ENCODE data around the gene NTN1. TPM values are rescaled to one million over a fixed set of nuclear protein-coding genes. Genes with fewer than 3 reads are reported as not detected.

The NTN1 gene
- total and polyA plus RNA-seq, 2 of the 13 experiments (the other 11 are each of a cell fraction or from before 2014, with no cell fraction given), result 0.04 to 0.05 TPM

DNA sequence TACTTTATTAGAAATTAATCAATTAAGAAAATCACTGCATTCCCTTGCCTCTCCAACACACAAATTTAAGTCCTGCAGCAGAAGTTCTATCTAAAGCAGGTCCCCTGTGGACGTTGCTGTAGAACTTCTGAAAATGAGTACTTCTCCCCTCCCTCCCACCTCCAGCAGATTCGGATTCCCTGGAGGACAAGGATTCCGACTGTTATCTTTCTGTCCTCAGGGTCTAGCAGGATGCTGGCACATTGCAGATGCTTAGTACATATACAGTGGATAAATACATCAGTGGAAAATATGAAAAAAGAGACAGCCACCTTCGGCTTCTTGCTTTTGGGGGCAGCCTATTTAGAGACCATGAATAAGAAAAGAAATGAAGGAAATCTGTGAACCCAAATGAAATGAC is 32.1 kb downstream of the NTN1 start:
- no peaks in the 10 kb centered on the region for H3K9me3 ChIP-seq (ENCODE audit: low read length)
- intact Hi-C loops (cut with micrococcal nuclease; ENCODE audit: unreplicated experiment), result no loop called here
- BruUV-seq (replicated peaks), result no TSS peak
- CTCF ChIA-PET (ENCODE audit: low intra/inter-chr PET ratio, low total read pairs), result no interaction called here
- no peak overlapping the region for H3K4me2 ChIP-seq (ENCODE audit: low read depth, low read length)
- H3K27me3 ChIP-seq (ENCODE audit: control insufficient read depth in 1 of 2, insufficient read depth in 2 of 2, low read length in 2 of 2), result peaks cover 0 to 56% of the 10 kb centered on the region in 2 experiments; a peak in 4 of 5 replicates
- no peak for FAIRE-seq
- in situ Hi-C loops (cut with HindIII; ENCODE audit: extremely low pct_ligation_motif_present, low pct_unique_long_range_greater_than_20kb), result no loop called here
- POLR2A ChIA-PET, result no interaction called here
- no peaks in the 10 kb centered on the region for H3K79me2 ChIP-seq (ENCODE audit: insufficient read depth, low read length)
- H2AFZ ChIP-seq (ENCODE audit: low read length), result no peak overlapping the region
- ATAC-seq, result no peak
- H3K9ac ChIP-seq (ENCODE audit: insufficient read depth, low read depth, low read length), result no peak overlapping the region
- TF ChIP-seq ZBTB20 (CRISPR knock-in tag; IDR thresholded peaks at IDR 0.05; ENCODE audit: borderline replicate concordance, low read depth) (no peak), HHEX (CRISPR knock-in tag; IDR thresholded peaks at IDR 0.05) (no peak), DR1 (CRISPR knock-in tag; IDR thresholded peaks at IDR 0.05) (no peak), NFYB (CRISPR knock-in tag; IDR thresholded peaks at IDR 0.05) (no peak), FOSL2 (CRISPR knock-in tag; IDR thresholded peaks at IDR 0.05) (no peak), ZFAT (CRISPR knock-in tag; conservative IDR thresholded peaks at IDR 0.05) (no peak), ZNF713 (CRISPR knock-in tag; IDR thresholded peaks at IDR 0.05) (no peak), ZNF607 (CRISPR knock-in tag; IDR thresholded peaks at IDR 0.05; ENCODE audit: borderline replicate concordance) (no peak)
- TF ChIP-seq, protein P1, sequence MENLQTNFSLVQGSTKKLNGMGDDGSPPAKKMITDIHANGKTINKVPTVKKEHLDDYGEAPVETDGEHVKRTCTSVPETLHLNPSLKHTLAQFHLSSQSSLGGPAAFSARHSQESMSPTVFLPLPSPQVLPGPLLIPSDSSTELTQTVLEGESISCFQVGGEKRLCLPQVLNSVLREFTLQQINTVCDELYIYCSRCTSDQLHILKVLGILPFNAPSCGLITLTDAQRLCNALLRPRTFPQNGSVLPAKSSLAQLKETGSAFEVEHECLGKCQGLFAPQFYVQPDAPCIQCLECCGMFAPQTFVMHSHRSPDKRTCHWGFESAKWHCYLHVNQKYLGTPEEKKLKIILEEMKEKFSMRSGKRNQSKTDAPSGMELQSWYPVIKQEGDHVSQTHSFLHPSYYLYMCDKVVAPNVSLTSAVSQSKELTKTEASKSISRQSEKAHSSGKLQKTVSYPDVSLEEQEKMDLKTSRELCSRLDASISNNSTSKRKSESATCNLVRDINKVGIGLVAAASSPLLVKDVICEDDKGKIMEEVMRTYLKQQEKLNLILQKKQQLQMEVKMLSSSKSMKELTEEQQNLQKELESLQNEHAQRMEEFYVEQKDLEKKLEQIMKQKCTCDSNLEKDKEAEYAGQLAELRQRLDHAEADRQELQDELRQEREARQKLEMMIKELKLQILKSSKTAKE (CRISPR knock-in tag; IDR thresholded peaks at IDR 0.05; ENCODE audit: borderline replicate concordance), result no peak
- TF ChIP-seq, protein P2, sequence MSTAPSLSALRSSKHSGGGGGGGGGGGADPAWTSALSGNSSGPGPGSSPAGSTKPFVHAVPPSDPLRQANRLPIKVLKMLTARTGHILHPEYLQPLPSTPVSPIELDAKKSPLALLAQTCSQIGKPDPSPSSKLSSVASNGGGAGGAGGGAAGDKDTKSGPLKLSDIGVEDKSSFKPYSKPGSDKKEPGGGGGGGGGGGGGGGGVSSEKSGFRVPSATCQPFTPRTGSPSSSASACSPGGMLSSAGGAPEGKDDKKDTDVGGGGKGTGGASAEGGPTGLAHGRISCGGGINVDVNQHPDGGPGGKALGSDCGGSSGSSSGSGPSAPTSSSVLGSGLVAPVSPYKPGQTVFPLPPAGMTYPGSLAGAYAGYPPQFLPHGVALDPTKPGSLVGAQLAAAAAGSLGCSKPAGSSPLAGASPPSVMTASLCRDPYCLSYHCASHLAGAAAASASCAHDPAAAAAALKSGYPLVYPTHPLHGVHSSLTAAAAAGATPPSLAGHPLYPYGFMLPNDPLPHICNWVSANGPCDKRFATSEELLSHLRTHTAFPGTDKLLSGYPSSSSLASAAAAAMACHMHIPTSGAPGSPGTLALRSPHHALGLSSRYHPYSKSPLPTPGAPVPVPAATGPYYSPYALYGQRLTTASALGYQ (CRISPR knock-in tag; IDR thresholded peaks at IDR 0.05), result no peak
- no peak overlapping the region for H3K4me3 ChIP-seq (replicated peaks in 1 of 3; ENCODE audit: insufficient read depth in 1 of 3, low read depth in 2 of 3, low read length in 3 of 3)
- DNase-seq (ENCODE audit: low spot score), result no peak
- H4K20me1 ChIP-seq (ENCODE audit: insufficient read depth, low read length), result no peaks in the 10 kb centered on the region
- no peaks in the 10 kb centered on the region for H3K36me3 ChIP-seq (replicated peaks in 1 of 2; ENCODE audit: control insufficient read depth in 1 of 2, insufficient read depth in 2 of 2, low read length in 2 of 2)
- peaks cover 7% of the 10 kb centered on the region; the same call in 1 of the 2 replicates for H3K4me1 ChIP-seq (ENCODE audit: insufficient read depth, low read length)
- WGBS (ENCODE audit: low lambda C conversion rate), result 5% methylated on average over 4 of the region's 4 CpGs
- no peak overlapping the region for H3K27ac ChIP-seq (ENCODE audit: extremely low read length, insufficient read depth, low read length)

All from HepG2 (cell line).